PC-3 (cell line): ENCODE results near the gene SPRR2E. TPM values are rescaled to one million over a fixed set of nuclear protein-coding genes. Genes with fewer than 3 reads are reported as not detected.
"Not testable (repeated sequence)": the region's sequence is repeated elsewhere in the genome, so short reads cannot be mapped to it uniquely, and the experiment has no call there.

Experiments
- ATAC-seq: fragments of 200-7000 bp; cut with Tn5 transposase; 2 replicates; pipeline ENCODE4 v1.9.1; 2020; ENCODE audit warnings: mild to moderate bottlenecking, moderate library complexity
- BruUV-seq: library from RNA; stranded (reverse); fragments of 400-500 nt; replicated peaks from 2 replicates; lab custom pipeline; 2021; lab: Mats Ljungman, UMichigan
- CTCF ChIA-PET: fragments of 300-600 bp; sonication (Branson Sonifier 250); formaldehyde crosslinking; loops from one replicate; lab custom pipeline; 2022; ENCODE audit warnings: antibody characterized with exemption; lab: Charles Lee
- POLR2A ChIA-PET: fragments of 300-600 bp; sonication (Branson Sonifier 250); formaldehyde crosslinking; loops from one replicate; lab custom pipeline; 2022; ENCODE audit warnings: antibody characterized with exemption; ENCODE audit not compliant: unreplicated experiment; lab: Charles Lee
- DNase-seq: peaks from one replicate; pipeline ENCODE4 v3.0.0-alpha.2; 2015
- H2AFZ ChIP-seq: fragments of 300-600 bp; sonication (generic); 2 replicates; pipeline ENCODE4 v1.6.0; 2016; ENCODE audit warnings: antibody characterized with exemption, low read length
- H3F3A ChIP-seq: fragments of 300-600 bp; sonication (generic); one replicate; pipeline ENCODE4 v1.6.0; 2017; ENCODE audit warnings: antibody characterized with exemption, low read length, control low read depth, mild to moderate bottlenecking; ENCODE audit not compliant: unreplicated experiment
- H3K27ac ChIP-seq: fragments of 300-600 bp; sonication (generic); 2 replicates; pipeline ENCODE4 v1.5.1; 2016; ENCODE audit warnings: mild to moderate bottlenecking, low read length
- H3K27me3 ChIP-seq: fragments of 300-600 bp; sonication (generic); 2 replicates; pipeline ENCODE4 v1.6.1; 2016; ENCODE audit warnings: low read length, mixed read lengths
- H3K36me3 ChIP-seq: fragments of 300-600 bp; sonication (generic); 2 replicates; pipeline ENCODE4 v1.6.1; 2016; ENCODE audit warnings: low read depth, mixed run types, low read length, mixed read lengths
- H3K4me1 ChIP-seq: fragments of 300-600 bp; sonication (generic); 2 replicates; pipeline ENCODE4 v1.5.1; 2016; ENCODE audit warnings: low read length; ENCODE audit not compliant: insufficient read depth
- H3K4me2 ChIP-seq: fragments of 300-600 bp; sonication (generic); 2 replicates; pipeline ENCODE4 v1.6.0; 2016; ENCODE audit warnings: low read length
- H3K4me3 ChIP-seq: fragments of 300-600 bp; sonication (generic); 2 replicates; pipeline ENCODE4 v1.5.1; 2016; ENCODE audit warnings: mild to moderate bottlenecking, low read length, mixed read lengths
- H3K79me2 ChIP-seq: fragments of 300-600 bp; sonication (generic); 2 replicates; pipeline ENCODE4 v1.6.1; 2017; ENCODE audit warnings: low read length, mixed read lengths
- H3K9ac ChIP-seq: fragments of 300-600 bp; sonication (generic); 2 replicates; pipeline ENCODE4 v1.6.0; 2016; ENCODE audit warnings: mild to moderate bottlenecking, low read length
- H3K9me2 ChIP-seq: fragments of 300-600 bp; sonication (generic); replicated peaks from 2 replicates; pipeline ENCODE4 v1.6.1; 2016; ENCODE audit warnings: mixed run types, low read length, mixed read lengths
- H3K9me3 ChIP-seq: fragments of 300-600 bp; sonication (generic); 2 replicates; pipeline ENCODE4 v1.6.1; 2016; ENCODE audit warnings: low read length, mixed read lengths
- H4K20me1 ChIP-seq: fragments of 300-600 bp; sonication (generic); 2 replicates; pipeline ENCODE4 v1.6.1; 2016; ENCODE audit warnings: low read length, mixed read lengths
- EZH2 ChIP-seq: fragments of 300-600 bp; sonication (generic); IDR thresholded peaks from one replicate; pipeline ENCODE4 v1.6.1; 2017; ENCODE audit warnings: antibody characterized with exemption, mild to moderate bottlenecking, low read length; ENCODE audit not compliant: unreplicated experiment
- EZH2phosphoT487 ChIP-seq: fragments of 300-600 bp; sonication (generic); IDR thresholded peaks from 2 replicates; pipeline ENCODE4 v1.6.1; 2018; ENCODE audit warnings: mild to moderate bottlenecking, antibody characterized with exemption, low read length, borderline replicate concordance
- intact Hi-C: fragments of 100-400 bp; cut with micrococcal nuclease; formaldehyde crosslinking; loops from 2 replicates; pipeline ENCODE4 v1.9.0; 2023
- total RNA-seq: library from RNA; depleted of rRNA; stranded (reverse); fragments of >200 nt; gene quantifications from 2 replicates; pipeline ENCODE4 v1.2.3, GENCODE V29; 2014
- TF ChIP-seq, protein P1 (sequence below): fragments of 300-600 bp; sonication (generic); conservative IDR thresholded peaks from 2 replicates; pipeline ENCODE4 v1.5.1; 2017; ENCODE audit warnings: antibody characterized with exemption, low read depth, mild to moderate bottlenecking, low read length

The SPRR2E gene
- total RNA-seq, 1 experiment from 2014 or later = not detected

- Histone ChIP-seq H4K20me1 (no peaks in the 10 kb centered on the region), H3K27me3 (peaks cover 5% of the 10 kb centered on the region; the same call in 1 of the 2 replicates), H3K4me3 (no peak within 1 kb of the TSS), H3K36me3 (no peaks in the 10 kb centered on the region), H3K4me2 (no peak within 1 kb of the TSS), H3K9me3 (no peaks in the 10 kb centered on the region), H3K4me1 (no peaks in the 10 kb centered on the region), H2AFZ (no peak within 1 kb of the TSS), H3K9me2 (no peaks in the 10 kb centered on the region), H3K79me2 (no peaks in the 10 kb centered on the region), H3K9ac (no peak within 1 kb of the TSS), H3F3A (no peaks in the 10 kb centered on the region), H3K27ac (no peak within 1 kb of the TSS)
- TF ChIP-seq EZH2 (no peak), EZH2phosphoT487 (no peak)
- TF ChIP-seq, protein P1, sequence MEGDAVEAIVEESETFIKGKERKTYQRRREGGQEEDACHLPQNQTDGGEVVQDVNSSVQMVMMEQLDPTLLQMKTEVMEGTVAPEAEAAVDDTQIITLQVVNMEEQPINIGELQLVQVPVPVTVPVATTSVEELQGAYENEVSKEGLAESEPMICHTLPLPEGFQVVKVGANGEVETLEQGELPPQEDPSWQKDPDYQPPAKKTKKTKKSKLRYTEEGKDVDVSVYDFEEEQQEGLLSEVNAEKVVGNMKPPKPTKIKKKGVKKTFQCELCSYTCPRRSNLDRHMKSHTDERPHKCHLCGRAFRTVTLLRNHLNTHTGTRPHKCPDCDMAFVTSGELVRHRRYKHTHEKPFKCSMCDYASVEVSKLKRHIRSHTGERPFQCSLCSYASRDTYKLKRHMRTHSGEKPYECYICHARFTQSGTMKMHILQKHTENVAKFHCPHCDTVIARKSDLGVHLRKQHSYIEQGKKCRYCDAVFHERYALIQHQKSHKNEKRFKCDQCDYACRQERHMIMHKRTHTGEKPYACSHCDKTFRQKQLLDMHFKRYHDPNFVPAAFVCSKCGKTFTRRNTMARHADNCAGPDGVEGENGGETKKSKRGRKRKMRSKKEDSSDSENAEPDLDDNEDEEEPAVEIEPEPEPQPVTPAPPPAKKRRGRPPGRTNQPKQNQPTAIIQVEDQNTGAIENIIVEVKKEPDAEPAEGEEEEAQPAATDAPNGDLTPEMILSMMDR = no peak
- intact Hi-C loops = no loop called here
- ATAC-seq (no peak), DNase-seq (no peak)
- BruUV-seq = no TSS peak
- ChIA-PET CTCF (no interaction called here), POLR2A (no interaction called here)
Observed at GRCh38 chr1:153113416-153113815, 19.1 kb upstream of the SPRR2E start, which contains the start of gene SPRR2F. SPRR2F (minus strand) TSS chr1:153113516; CDS start chr1:153112733, 783 bp downstream.

- H3K4me3 ChIP-seq, CTCF ChIA-PET, H3K36me3 ChIP-seq, H3K4me2 ChIP-seq, H3K9ac ChIP-seq, H3K27ac ChIP-seq, H3K79me2 ChIP-seq, H3F3A ChIP-seq, H3K9me3 ChIP-seq, BruUV-seq, H3K9me2 ChIP-seq, H4K20me1 ChIP-seq, DNase-seq, H2AFZ ChIP-seq, H3K27me3 ChIP-seq, H3K4me1 ChIP-seq, intact Hi-C loops, ATAC-seq, POLR2A ChIA-PET: not testable (repeated sequence)
Observed at GRCh38 chr1:153112454-153112853, 18.1 kb upstream of the SPRR2E start.

DNA sequence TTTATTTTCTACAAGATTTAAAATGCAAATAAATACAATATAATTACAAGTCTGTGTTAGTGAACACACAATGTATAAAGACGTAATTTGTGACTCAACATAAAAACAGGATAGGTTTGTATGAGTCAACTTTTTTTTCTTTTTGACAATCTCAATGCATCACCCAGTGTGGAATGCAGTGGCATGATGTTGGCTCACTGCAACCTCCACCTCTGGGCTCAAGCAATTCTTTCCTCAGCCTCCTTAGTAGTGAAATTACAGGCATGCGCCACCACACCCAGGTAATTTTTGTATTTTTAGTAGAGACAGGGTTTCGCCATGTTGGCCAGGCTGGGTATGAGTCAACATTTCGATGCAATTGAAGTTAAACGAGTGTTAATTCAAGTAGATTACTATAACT lies 5.9 kb upstream of the SPRR2E start:
- intact Hi-C loops = no loop called here
- no peaks in the 10 kb centered on the region for H3K36me3 ChIP-seq
- 0 out of 2 replicates have a peak overlapping the region, but pooled peaks have one; percentile 30 for H3K9ac ChIP-seq
- H3K4me1 ChIP-seq = peaks cover 18% of the 10 kb centered on the region
- CTCF ChIA-PET = no interaction called here
- no peaks in the 10 kb centered on the region for H4K20me1 ChIP-seq
- no peaks in the 10 kb centered on the region for H3K9me2 ChIP-seq
- no peaks in the 10 kb centered on the region for H3K79me2 ChIP-seq
- peak overlapping the region; percentile 81 for H3K27ac ChIP-seq
- no peaks in the 10 kb centered on the region for H3K9me3 ChIP-seq
- ATAC-seq (peak; percentile 94), DNase-seq (peak; percentile 97)
- H3K27me3 ChIP-seq = no peaks in the 10 kb centered on the region
- H3F3A ChIP-seq = no peaks in the 10 kb centered on the region
- peak overlapping the region; percentile 63 for H3K4me2 ChIP-seq
- BruUV-seq = no TSS peak
- 0 out of 2 replicates have a peak overlapping the region, but pooled peaks have one; percentile 16 for H2AFZ ChIP-seq
- no peak for TF ChIP-seq EZH2
- TF ChIP-seq, protein P1 = no peak
- no peak for TF ChIP-seq EZH2phosphoT487
- H3K4me3 ChIP-seq = 0 out of 2 replicates have a peak overlapping the region, but pooled peaks have one; percentile 10
- POLR2A ChIA-PET = no interaction called here
